Upper lobe of left lung (tissue), 6 donors: ENCODE data around the gene PTPRD. TPM values are rescaled to one million over a fixed set of nuclear protein-coding genes. Genes with fewer than 3 reads are reported as not detected.

Experiments used
- ATAC-seq, 2 donors: fragments of 200-7000 bp; cut with Tn5 transposase; one replicate each; pipeline ENCODE4 v1.9.1; 2022; ENCODE audit warnings: mild to moderate bottlenecking in 2 of 2, moderate library complexity in 2 of 2; ENCODE audit not compliant: low FRiP score in 2 of 2
- DNase-seq, 2 donors: peaks; one replicate each; pipeline ENCODE4 v3.0.0-alpha.2; 2019 to 2020
- H3K27ac ChIP-seq, 4 donors: fragments of 200-600 bp; sonication (generic); one replicate each; pipeline ENCODE4 v1.5.1; 2016 to 2019
- H3K27me3 ChIP-seq, 4 donors: fragments of 200-600 bp; sonication (generic); one replicate each; pipeline ENCODE4 v1.5.1; 2017 to 2019
- H3K36me3 ChIP-seq, 4 donors: fragments of 200-600 bp; sonication (generic); one replicate each; pipeline ENCODE4 v1.5.1; 2016 to 2019
- H3K4me1 ChIP-seq, 4 donors: fragments of 200-600 bp; sonication (generic); one replicate each; pipeline ENCODE4 v1.5.1; 2018 to 2019
- H3K4me3 ChIP-seq, 4 donors: fragments of 200-600 bp; sonication (generic); one replicate each; pipeline ENCODE4 v1.5.1; 2017 to 2019; ENCODE audit warnings: mild to moderate bottlenecking in 2 of 4, moderate library complexity in 1 of 4
- H3K9me3 ChIP-seq, 4 donors: fragments of 200-600 bp; sonication (generic); one replicate each; pipeline ENCODE4 v1.5.1; 2018 to 2019
- EP300 ChIP-seq, 4 donors: sonication (generic); formaldehyde crosslinking; IDR thresholded peaks; one replicate each; pipeline ENCODE4 v1.5.1; 2017; ENCODE audit warnings: antibody characterized with exemption in 4 of 4, control low read depth in 2 of 4
- POLR2A ChIP-seq, 4 donors: fragments of 450-650 bp; IDR thresholded peaks; one replicate each; pipeline ENCODE4 v1.5.1; 2016 to 2017; ENCODE audit warnings: antibody characterized with exemption in 4 of 4, mild to moderate bottlenecking in 2 of 4
- POLR2AphosphoS5 ChIP-seq, 2 donors: sonication (generic); formaldehyde crosslinking; IDR thresholded peaks; one replicate each; pipeline ENCODE4 v1.5.1; 2017; ENCODE audit warnings: antibody characterized with exemption in 2 of 2
- WGBS, 2 donors: methylation state at CpG; one replicate each; pipeline ENCODE4 v1.1.5; 2017 to 2018; 5-methylcytosine and 5-hydroxymethylcytosine counted together
- total RNA-seq, 6 donors: library from RNA; depleted of rRNA in 4 of 6; stranded (reverse); fragments of >200 nt in 4 of 6; gene quantifications; one replicate each; pipeline versions ENCODE4 v1.1.0 to v1.2.1, GENCODE V29; 2016 to 2021
- TF ChIP-seq, protein P1 (sequence below), 6 experiments: fragments of 450-650 bp in 4 of 6; fragments of 200-600 bp in 2 of 6; sonication (generic) in 2 of 6; IDR thresholded peaks; one replicate each; pipeline ENCODE4 v1.5.1; 2016 to 2019; ENCODE audit warnings: antibody characterized with exemption in 6 of 6
- donor health status: DM: no; HTN: no; CAD: no; lungs with moderate emphysema.
- donor health status: DM: no; HTN: yes; CAD: no; lungs with severe emphysema.

Gene PTPRD
- total RNA-seq, 6 donors from 2014 or later = 7.4 to 46.1 (median 14.5) TPM

DNA sequence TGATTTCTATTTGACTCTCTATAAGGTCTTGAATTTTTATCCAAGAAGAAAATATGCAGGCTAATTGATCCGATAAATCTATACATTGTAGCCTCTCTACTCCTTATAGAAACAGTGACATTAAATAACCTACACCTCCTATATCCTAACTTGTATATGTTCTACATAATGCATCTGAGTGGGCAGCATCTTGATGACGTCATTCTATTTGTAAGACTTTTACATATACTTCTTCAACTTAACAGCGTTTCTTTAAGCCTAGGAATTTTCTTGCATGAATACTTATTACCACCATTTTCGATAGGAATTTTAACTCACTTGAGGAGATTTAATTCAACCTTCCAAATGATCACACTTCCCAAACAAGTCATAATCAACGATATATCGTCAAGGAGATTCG is 869.0 kb downstream of the PTPRD start:
- H3K27me3 ChIP-seq = no peaks in the 10 kb centered on the region
- no peaks in the 10 kb centered on the region for H3K4me1 ChIP-seq
- no peak overlapping the region for H3K27ac ChIP-seq
- DNase-seq (no peak), ATAC-seq (no peak)
- no peaks in the 10 kb centered on the region for H3K9me3 ChIP-seq
- TF ChIP-seq, protein P1, sequence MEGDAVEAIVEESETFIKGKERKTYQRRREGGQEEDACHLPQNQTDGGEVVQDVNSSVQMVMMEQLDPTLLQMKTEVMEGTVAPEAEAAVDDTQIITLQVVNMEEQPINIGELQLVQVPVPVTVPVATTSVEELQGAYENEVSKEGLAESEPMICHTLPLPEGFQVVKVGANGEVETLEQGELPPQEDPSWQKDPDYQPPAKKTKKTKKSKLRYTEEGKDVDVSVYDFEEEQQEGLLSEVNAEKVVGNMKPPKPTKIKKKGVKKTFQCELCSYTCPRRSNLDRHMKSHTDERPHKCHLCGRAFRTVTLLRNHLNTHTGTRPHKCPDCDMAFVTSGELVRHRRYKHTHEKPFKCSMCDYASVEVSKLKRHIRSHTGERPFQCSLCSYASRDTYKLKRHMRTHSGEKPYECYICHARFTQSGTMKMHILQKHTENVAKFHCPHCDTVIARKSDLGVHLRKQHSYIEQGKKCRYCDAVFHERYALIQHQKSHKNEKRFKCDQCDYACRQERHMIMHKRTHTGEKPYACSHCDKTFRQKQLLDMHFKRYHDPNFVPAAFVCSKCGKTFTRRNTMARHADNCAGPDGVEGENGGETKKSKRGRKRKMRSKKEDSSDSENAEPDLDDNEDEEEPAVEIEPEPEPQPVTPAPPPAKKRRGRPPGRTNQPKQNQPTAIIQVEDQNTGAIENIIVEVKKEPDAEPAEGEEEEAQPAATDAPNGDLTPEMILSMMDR (IDR thresholded peaks at IDR 0.05) = no peak
- TF ChIP-seq EP300 (IDR thresholded peaks at IDR 0.05) = no peak
- TF ChIP-seq POLR2A (IDR thresholded peaks at IDR 0.05) = no peak
- TF ChIP-seq POLR2AphosphoS5 (IDR thresholded peaks at IDR 0.05) = no peak
- WGBS, 2 donors = 91 to 94% methylated on average over 7 of the region's 7 CpGs
- H3K36me3 ChIP-seq = no peaks in the 10 kb centered on the region
- no peak overlapping the region for H3K4me3 ChIP-seq

DNA sequence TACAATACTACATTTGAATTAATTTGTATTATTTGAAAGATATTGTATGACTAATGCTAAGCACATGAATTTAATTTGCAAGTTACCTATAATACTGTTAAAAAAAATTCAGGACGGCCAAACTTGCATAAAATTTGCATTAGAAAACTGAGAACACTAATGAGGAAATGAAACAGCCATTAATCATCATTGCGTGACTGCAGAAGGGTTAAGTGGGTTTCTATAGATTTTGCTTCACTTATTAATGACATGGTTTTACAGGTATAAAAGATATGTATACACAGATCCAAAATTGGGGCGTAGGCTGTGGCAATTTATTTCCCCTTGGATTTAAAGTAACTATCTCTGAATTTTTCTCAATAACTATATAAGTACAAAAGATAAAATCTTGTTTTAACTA is 882.6 kb downstream of the PTPRD start:
- H3K4me1 ChIP-seq = no peaks in the 10 kb centered on the region
- TF ChIP-seq, protein P1 (IDR thresholded peaks at IDR 0.05) = no peak
- TF ChIP-seq EP300 (IDR thresholded peaks at IDR 0.05) = no peak
- TF ChIP-seq POLR2A (IDR thresholded peaks at IDR 0.05) = no peak
- no peaks in the 10 kb centered on the region for H3K27me3 ChIP-seq
- 57 to 84% methylated on average over 3 of the region's 3 CpGs for WGBS, 2 donors
- no peaks in the 10 kb centered on the region for H3K9me3 ChIP-seq
- H3K4me3 ChIP-seq = no peak overlapping the region
- ATAC-seq (no peak), DNase-seq (no peak)
- no peak overlapping the region for H3K27ac ChIP-seq
- H3K36me3 ChIP-seq = no peaks in the 10 kb centered on the region

DNA sequence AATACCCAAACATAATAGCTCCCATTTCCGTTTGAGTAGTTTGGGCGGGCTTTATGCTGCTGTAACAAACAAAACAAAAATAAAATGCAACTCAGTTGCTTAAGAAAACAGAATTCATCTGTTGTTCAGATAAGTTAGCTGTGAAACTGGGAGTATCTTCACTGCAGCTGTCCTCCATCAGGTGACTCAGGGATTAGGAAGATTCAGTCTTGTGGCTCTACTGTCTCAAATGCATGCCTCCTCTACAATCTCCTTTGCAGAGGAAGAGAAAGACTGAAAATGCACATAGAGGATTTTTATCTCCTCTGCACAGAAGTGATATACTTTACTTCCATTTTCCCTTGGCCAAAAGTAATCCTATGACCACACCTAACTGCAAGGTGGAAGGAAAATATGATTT is 883.7 kb downstream of the PTPRD start:
- Histone ChIP-seq H3K4me1 (no peaks in the 10 kb centered on the region), H3K4me3 (no peak overlapping the region), H3K27ac (no peak overlapping the region), H3K36me3 (no peaks in the 10 kb centered on the region), H3K9me3 (no peaks in the 10 kb centered on the region), H3K27me3 (no peaks in the 10 kb centered on the region)
- TF ChIP-seq, protein P1 (IDR thresholded peaks at IDR 0.05) = no peak
- TF ChIP-seq EP300 (IDR thresholded peaks at IDR 0.05) = no peak
- TF ChIP-seq POLR2A (IDR thresholded peaks at IDR 0.05) = no peak
- no peak for TF ChIP-seq POLR2AphosphoS5 (IDR thresholded peaks at IDR 0.05)
- 86 to 89% methylated on average over 2 of the region's 2 CpGs for WGBS, 2 donors
- DNase-seq (no peak), ATAC-seq (no peak)

DNA sequence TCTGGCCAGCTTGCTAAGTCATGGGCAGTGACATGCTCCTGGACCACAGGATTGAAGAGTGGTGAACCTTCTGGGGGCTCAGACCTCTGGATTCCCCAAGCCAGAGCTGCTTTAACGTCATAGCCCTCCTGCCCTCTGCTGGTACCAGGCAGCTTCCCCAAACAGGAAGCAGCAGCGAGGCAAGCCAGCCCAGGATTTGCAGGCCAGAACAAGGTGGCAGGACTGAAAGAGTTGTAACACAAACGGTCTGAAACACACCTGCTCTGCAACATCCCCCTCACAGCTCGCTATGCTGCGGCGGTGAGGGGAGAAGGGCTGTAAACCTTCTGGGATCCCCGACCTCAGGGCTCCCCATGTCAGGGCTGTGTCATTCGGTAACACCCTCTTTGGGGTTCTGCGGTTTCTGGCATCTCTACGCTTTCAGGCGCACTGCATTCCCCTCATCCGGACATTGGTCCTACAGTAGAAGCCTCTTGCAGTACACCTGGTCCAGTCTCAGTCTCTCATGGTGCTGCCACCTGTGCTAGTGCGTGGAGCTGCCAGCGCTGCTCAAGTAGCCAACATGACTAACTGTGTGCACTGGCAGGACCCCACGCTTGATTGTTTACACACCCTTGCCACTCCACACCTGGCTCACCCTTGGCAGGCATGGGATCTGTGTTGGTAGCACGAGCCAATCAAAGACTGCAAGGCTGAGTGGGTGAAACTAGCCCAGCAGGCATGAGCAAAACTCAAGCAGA is 893.3 kb downstream of the PTPRD start:
- H3K36me3 ChIP-seq = no peaks in the 10 kb centered on the region
- H3K4me1 ChIP-seq = no peaks in the 10 kb centered on the region
- H3K27ac ChIP-seq = no peak overlapping the region
- no peak overlapping the region for H3K4me3 ChIP-seq
- TF ChIP-seq POLR2A (IDR thresholded peaks at IDR 0.05) (no peak), POLR2AphosphoS5 (IDR thresholded peaks at IDR 0.05) (no peak), EP300 (IDR thresholded peaks at IDR 0.05) (no peak)
- TF ChIP-seq, protein P1 (IDR thresholded peaks at IDR 0.05) = no peak
- no peak for ATAC-seq
- peaks cover 0 to 17% (median 10%) of the 10 kb centered on the region in 4 donors for H3K9me3 ChIP-seq
- WGBS, 2 donors = 92 to 94% methylated on average over 14 to 15 of the region's 16 CpGs
- no peaks in the 10 kb centered on the region for H3K27me3 ChIP-seq
- DNase-seq = no peak

DNA sequence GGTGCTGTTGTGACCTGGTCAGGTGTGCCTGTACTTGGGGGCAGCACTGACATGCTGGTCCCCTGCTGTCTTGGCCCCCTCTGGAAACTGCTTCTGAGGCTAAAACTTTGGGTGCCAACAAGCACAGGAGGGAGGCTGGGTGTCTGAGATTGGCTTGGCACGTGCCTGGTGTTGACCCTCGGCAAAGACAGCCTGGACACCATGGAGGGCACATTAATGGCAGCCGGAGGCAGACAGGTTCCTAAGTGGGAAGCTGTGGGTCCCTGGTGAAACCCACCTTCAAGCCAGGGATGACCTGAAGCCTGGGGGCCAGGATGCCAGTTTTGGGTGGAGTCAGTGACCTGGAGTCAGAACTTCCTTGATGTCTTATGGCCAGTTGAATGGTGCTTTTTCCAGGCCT is 894.1 kb downstream of the PTPRD start:
- Histone ChIP-seq H3K4me3 (no peak overlapping the region), H3K36me3 (no peaks in the 10 kb centered on the region), H3K27ac (no peak overlapping the region), H3K9me3 (peaks cover 0 to 17% (median 10%) of the 10 kb centered on the region in 4 donors), H3K4me1 (no peaks in the 10 kb centered on the region), H3K27me3 (no peaks in the 10 kb centered on the region)
- DNase-seq = no peak
- no peak for ATAC-seq
- WGBS, 2 donors = 76 to 83% methylated on average over 3 of the region's 3 CpGs
- TF ChIP-seq, protein P1 (IDR thresholded peaks at IDR 0.05) = no peak
